Measurements from ENCODE around the gene HJURP. TPM values are rescaled to one million over a fixed set of nuclear protein-coding genes. Genes with fewer than 3 reads are reported as not detected.

The HJURP gene
- total RNA-seq, 6 donors from 2014 or later: 0.98 to 3.2 (median 1.3) TPM; not detected in 1

DNA sequence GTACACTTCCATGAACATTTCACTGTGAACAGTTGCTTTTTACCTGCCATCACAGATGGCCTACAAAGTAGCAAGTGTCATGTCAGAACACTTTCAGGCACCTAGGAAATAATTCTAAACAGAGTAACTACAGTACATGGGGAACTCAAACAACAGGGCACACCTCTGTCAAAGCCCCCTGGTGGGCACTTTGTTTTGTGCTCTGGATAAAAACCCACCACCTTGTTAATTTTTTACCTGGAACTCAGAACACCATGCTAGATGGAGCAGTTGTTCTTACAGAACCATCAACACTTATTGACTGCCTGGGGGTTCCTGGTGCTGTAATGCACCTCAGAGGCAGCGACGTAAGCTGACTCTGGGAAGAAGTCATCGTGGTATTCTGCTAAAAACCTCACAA, 11.5 kb upstream of the HJURP start:
- H3K27me3 ChIP-seq: no peaks in the 10 kb centered on the region
- TF ChIP-seq, protein P1, sequence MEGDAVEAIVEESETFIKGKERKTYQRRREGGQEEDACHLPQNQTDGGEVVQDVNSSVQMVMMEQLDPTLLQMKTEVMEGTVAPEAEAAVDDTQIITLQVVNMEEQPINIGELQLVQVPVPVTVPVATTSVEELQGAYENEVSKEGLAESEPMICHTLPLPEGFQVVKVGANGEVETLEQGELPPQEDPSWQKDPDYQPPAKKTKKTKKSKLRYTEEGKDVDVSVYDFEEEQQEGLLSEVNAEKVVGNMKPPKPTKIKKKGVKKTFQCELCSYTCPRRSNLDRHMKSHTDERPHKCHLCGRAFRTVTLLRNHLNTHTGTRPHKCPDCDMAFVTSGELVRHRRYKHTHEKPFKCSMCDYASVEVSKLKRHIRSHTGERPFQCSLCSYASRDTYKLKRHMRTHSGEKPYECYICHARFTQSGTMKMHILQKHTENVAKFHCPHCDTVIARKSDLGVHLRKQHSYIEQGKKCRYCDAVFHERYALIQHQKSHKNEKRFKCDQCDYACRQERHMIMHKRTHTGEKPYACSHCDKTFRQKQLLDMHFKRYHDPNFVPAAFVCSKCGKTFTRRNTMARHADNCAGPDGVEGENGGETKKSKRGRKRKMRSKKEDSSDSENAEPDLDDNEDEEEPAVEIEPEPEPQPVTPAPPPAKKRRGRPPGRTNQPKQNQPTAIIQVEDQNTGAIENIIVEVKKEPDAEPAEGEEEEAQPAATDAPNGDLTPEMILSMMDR (IDR thresholded peaks at IDR 0.05): no peak
- TF ChIP-seq POLR2A (IDR thresholded peaks at IDR 0.05) (no peak), EP300 (IDR thresholded peaks at IDR 0.05) (no peak)
- H3K9me3 ChIP-seq: peaks cover 0 to 6% (median 2%) of the 10 kb centered on the region in 4 donors
- H3K4me3 ChIP-seq: no peak overlapping the region
- 92 to 96% methylated on average over 3 of the region's 3 CpGs for WGBS, 2 donors
- ATAC-seq (ENCODE audit: low FRiP score in 2 of 2): no peak
- no peaks in the 10 kb centered on the region for H3K36me3 ChIP-seq
- DNase-seq: no peak
- H3K27ac ChIP-seq: no peak overlapping the region
- peaks cover 0 to 10% (median 0%) of the 10 kb centered on the region in 4 donors for H3K4me1 ChIP-seq

DNA sequence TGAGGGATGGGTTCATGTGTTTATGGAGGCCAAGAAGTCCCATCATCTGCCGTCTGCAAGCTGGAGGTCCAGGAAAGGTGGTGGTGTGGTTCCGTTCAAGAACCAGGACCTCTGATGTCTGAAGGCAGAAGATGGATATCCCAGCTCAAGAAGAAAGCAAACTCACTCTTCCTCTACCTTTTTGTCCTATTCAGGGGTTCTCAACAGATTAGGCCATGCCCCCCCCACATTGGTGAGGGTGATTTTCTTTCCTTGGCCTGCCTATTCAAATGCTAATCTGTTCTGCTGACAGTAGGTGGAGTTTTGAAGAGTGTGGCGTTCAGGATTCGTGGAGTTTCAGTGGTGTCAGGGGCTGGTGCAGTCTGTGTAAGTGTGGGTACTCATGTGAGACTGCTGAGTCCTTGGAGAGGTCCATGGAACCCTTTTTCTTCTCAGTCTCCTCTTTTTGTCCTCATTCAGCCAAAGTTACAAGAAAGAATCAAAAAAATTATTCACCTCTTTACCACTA, 8.0 kb upstream of the HJURP start:
- TF ChIP-seq POLR2A (IDR thresholded peaks at IDR 0.05) (no peak), POLR2AphosphoS5 (IDR thresholded peaks at IDR 0.05) (no peak), EP300 (IDR thresholded peaks at IDR 0.05) (no peak)
- TF ChIP-seq, protein P1 (IDR thresholded peaks at IDR 0.05): no peak
- no peak overlapping the region for H3K4me3 ChIP-seq
- no peaks in the 10 kb centered on the region for H3K9me3 ChIP-seq
- no peaks in the 10 kb centered on the region for H3K36me3 ChIP-seq
- H3K4me1 ChIP-seq: no peaks in the 10 kb centered on the region
- ATAC-seq (ENCODE audit: low FRiP score in 2 of 2) (no peak), DNase-seq (no peak)
- H3K27me3 ChIP-seq: no peaks in the 10 kb centered on the region
- 81 to 92% methylated on average over 4 of the region's 4 CpGs for WGBS, 2 donors
- no peak overlapping the region for H3K27ac ChIP-seq

DNA sequence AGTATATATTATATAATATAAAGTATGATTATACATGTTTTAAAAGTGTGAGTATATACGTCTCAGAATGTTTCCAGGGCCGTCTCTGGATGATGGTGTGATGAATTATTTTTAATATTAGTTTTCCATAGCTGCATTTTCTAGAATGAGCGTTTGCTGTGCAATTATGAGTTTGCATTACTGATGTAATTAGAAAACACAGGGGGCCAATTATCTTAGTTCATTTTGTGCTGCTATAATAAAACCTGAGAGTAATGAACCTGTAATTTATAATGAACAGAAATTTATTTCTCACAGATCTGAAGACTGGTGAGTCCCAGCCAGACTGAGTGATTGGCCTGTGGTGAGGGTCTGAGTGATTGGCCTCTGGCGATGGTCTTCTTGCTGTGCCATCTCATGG, 4.0 kb upstream of the HJURP start:
- 88% methylated on average over 4 of the region's 4 CpGs for WGBS, 2 donors
- Histone ChIP-seq H3K27ac (no peak overlapping the region), H3K4me1 (peaks cover 9 to 15% (median 11%) of the 10 kb centered on the region in 4 donors), H3K9me3 (no peaks in the 10 kb centered on the region), H3K4me3 (no peak overlapping the region), H3K27me3 (no peaks in the 10 kb centered on the region), H3K36me3 (no peaks in the 10 kb centered on the region)
- ATAC-seq (ENCODE audit: low FRiP score in 2 of 2) (no peak), DNase-seq (no peak)
- TF ChIP-seq POLR2A (IDR thresholded peaks at IDR 0.05): no peak
- TF ChIP-seq, protein P1 (IDR thresholded peaks at IDR 0.05): no peak
- TF ChIP-seq EP300 (IDR thresholded peaks at IDR 0.05): no peak
- no peak for TF ChIP-seq POLR2AphosphoS5 (IDR thresholded peaks at IDR 0.05)

DNA sequence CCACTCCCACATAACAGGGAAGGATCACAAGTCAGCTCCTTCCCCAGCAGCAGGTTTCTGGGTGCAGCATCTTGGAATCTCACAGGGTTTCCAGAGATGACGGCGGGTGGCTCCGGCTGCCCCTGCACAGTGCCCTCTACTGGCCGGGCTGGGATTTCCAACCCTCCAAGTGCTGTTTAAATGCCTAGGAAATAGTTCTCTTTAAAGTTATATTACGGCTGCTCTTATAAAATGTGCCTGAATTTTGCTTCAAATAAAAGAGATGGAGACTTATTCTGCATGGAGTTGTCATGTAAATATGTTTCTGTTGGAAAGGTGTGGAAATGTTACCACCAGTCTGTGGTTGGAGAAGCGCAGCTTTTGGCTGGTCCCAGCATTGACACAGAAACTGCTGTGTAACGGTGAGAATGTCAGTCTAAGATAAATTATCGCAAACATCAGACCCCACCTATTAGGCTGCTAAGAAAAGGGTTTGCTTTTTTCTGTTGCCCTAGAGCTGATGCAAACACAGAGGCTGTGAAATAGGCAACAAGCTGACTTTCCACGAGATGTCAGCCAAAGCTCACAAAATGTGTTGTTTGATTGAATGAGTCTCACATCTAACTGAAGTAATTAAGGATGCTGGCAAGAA, 3.3 kb upstream of the HJURP start:
- no peak overlapping the region for H3K27ac ChIP-seq
- H3K36me3 ChIP-seq: no peaks in the 10 kb centered on the region
- peak in 1 of 2 donors; percentile 28 for ATAC-seq (ENCODE audit: low FRiP score in 2 of 2)
- DNase-seq: peak; percentile 55
- TF ChIP-seq POLR2AphosphoS5 (IDR thresholded peaks at IDR 0.05): no peak
- TF ChIP-seq, protein P1 (IDR thresholded peaks at IDR 0.05): peak in 4 of 6 experiments; percentile 32 to 46 (median 40)
- no peak for TF ChIP-seq EP300 (IDR thresholded peaks at IDR 0.05)
- TF ChIP-seq POLR2A (IDR thresholded peaks at IDR 0.05): no peak
- WGBS, 2 donors: 40 to 47% methylated on average over 9 of the region's 9 CpGs
- H3K4me1 ChIP-seq: peaks cover 9 to 20% (median 11%) of the 10 kb centered on the region in 4 donors
- H3K4me3 ChIP-seq: no peak overlapping the region
- no peaks in the 10 kb centered on the region for H3K27me3 ChIP-seq
- no peaks in the 10 kb centered on the region for H3K9me3 ChIP-seq

DNA sequence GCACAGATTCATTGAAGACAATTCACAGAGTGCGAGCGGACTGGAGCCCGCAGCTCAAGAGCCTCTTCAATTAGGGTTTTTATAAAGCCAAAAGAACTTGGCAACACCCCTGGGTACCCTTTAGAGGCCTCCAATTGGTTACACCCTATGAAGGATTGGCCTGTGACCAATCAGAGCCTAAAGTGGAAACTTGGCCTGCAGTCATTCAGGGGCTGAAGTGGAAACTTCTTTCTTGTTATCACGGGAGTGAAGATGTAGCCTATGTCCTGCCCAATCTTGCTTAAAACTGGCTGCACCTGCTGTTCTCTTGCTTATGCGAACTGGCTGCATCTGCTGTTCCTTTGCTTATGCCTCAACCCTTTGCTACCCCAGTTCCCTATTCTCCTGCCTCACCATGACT, 1.8 kb upstream of the HJURP start:
- Histone ChIP-seq H3K9me3 (no peaks in the 10 kb centered on the region), H3K27me3 (no peaks in the 10 kb centered on the region), H3K36me3 (no peaks in the 10 kb centered on the region), H3K27ac (no peak overlapping the region), H3K4me3 (no peak overlapping the region), H3K4me1 (peaks cover 9 to 20% (median 11%) of the 10 kb centered on the region in 4 donors)
- DNase-seq (no peak), ATAC-seq (ENCODE audit: low FRiP score in 2 of 2) (no peak)
- TF ChIP-seq POLR2A (IDR thresholded peaks at IDR 0.05): no peak
- TF ChIP-seq POLR2AphosphoS5 (IDR thresholded peaks at IDR 0.05): no peak
- no peak for TF ChIP-seq EP300 (IDR thresholded peaks at IDR 0.05)
- TF ChIP-seq, protein P1 (IDR thresholded peaks at IDR 0.05): no peak
- 87 to 88% methylated on average over 5 of the region's 5 CpGs for WGBS, 2 donors

Data from upper lobe of left lung (tissue), 6 donors.